ENCODE data around the gene OR5AU1. TPM values are rescaled to one million over a fixed set of nuclear protein-coding genes. Genes with fewer than 3 reads are reported as not detected.

The OR5AU1 gene
- total RNA-seq, 4 donors from 2014 or later, result not detected

GRCh38 chr14:21194597-21194996, 38.7 kb upstream of the OR5AU1 start:
- Histone ChIP-seq H3K36me3 (no peaks in the 10 kb centered on the region), H3K27me3 (no peaks in the 10 kb centered on the region), H3K27ac (no peak overlapping the region), H3K4me1 (peaks cover 9% of the 10 kb centered on the region), H3K4me3 (no peak overlapping the region), H3K9me3 (no peaks in the 10 kb centered on the region)
- no peak for TF ChIP-seq POLR2AphosphoS5 (IDR thresholded peaks at IDR 0.05)
- TF ChIP-seq CTCF (IDR thresholded peaks at IDR 0.05), result no peak
- TF ChIP-seq POLR2A (IDR thresholded peaks at IDR 0.05), result no peak
- no peak for TF ChIP-seq EP300 (IDR thresholded peaks at IDR 0.05)
- no peak for DNase-seq (ENCODE audit: low spot score in 2 of 2)

GRCh38 chr14:21192875-21193535, 37.1 kb upstream of the OR5AU1 start:
- TF ChIP-seq EP300 (IDR thresholded peaks at IDR 0.05) (no peak), POLR2AphosphoS5 (IDR thresholded peaks at IDR 0.05) (no peak), POLR2A (IDR thresholded peaks at IDR 0.05) (no peak), CTCF (IDR thresholded peaks at IDR 0.05) (no peak)
- Histone ChIP-seq H3K36me3 (no peaks in the 10 kb centered on the region), H3K4me3 (no peak overlapping the region), H3K27me3 (no peaks in the 10 kb centered on the region), H3K27ac (no peak overlapping the region), H3K4me1 (peaks cover 9% of the 10 kb centered on the region), H3K9me3 (no peaks in the 10 kb centered on the region)
- DNase-seq (ENCODE audit: low spot score in 2 of 2), result no peak
- 91% methylated on average over 6 of the region's 7 CpGs for WGBS

GRCh38 chr14:21192447-21192822, 36.6 kb upstream of the OR5AU1 start:
- H3K9me3 ChIP-seq, result no peaks in the 10 kb centered on the region
- H3K36me3 ChIP-seq, result no peaks in the 10 kb centered on the region
- peaks cover 9% of the 10 kb centered on the region for H3K4me1 ChIP-seq
- no peaks in the 10 kb centered on the region for H3K27me3 ChIP-seq
- H3K4me3 ChIP-seq, result peak overlapping the region; percentile 44
- DNase-seq (ENCODE audit: low spot score in 2 of 2), result no peak
- 38% methylated on average over 1 of the region's 1 CpG for WGBS
- no peak for TF ChIP-seq POLR2AphosphoS5 (IDR thresholded peaks at IDR 0.05)
- H3K27ac ChIP-seq, result no peak overlapping the region

GRCh38 chr14:21191809-21192446, 36.1 kb upstream of the OR5AU1 start:
- Histone ChIP-seq H3K4me1 (peaks cover 9% of the 10 kb centered on the region), H3K27me3 (no peaks in the 10 kb centered on the region), H3K4me3 (peak overlapping the region; percentile 44), H3K27ac (no peak overlapping the region), H3K9me3 (no peaks in the 10 kb centered on the region), H3K36me3 (no peaks in the 10 kb centered on the region)
- 4% methylated on average over 3 of the region's 19 CpGs for WGBS
- DNase-seq (ENCODE audit: low spot score in 2 of 2), result peak; percentile 68 to 84
- no peak for TF ChIP-seq POLR2A (IDR thresholded peaks at IDR 0.05)
- TF ChIP-seq CTCF (IDR thresholded peaks at IDR 0.05), result no peak
- TF ChIP-seq POLR2AphosphoS5 (IDR thresholded peaks at IDR 0.05), result no peak
- no peak for TF ChIP-seq EP300 (IDR thresholded peaks at IDR 0.05)

GRCh38 chr14:21191261-21191808, 35.5 kb upstream of the OR5AU1 start:
- H3K4me3 ChIP-seq, result peak overlapping the region; percentile 44
- TF ChIP-seq POLR2AphosphoS5 (IDR thresholded peaks at IDR 0.05) (no peak), EP300 (IDR thresholded peaks at IDR 0.05) (no peak)
- H3K4me1 ChIP-seq, result peaks cover 9% of the 10 kb centered on the region
- no peak overlapping the region for H3K27ac ChIP-seq
- no peak for DNase-seq (ENCODE audit: low spot score in 2 of 2)
- WGBS, result 87% methylated on average over 7 of the region's 7 CpGs
- H3K27me3 ChIP-seq, result no peaks in the 10 kb centered on the region
- no peaks in the 10 kb centered on the region for H3K9me3 ChIP-seq
- no peaks in the 10 kb centered on the region for H3K36me3 ChIP-seq

DNA sequence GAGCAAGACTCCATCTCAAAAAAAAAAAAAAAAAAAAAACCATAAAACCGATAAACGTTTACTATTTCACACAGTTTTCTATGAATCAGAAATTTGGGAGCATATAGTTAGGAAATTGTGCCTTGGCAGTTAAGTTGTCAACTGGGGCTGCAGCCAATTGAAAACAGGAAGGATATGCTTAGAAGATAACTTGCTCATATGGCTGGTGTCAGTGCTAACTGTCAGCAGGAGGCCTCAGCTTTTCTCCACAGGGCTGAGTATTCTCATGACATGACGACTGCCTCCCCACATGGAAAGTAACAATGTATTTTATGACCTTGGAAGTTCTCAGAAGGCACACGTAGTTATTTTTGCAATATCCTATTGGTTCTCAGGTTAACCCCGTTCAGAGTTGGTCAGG, 29.6 kb upstream of the OR5AU1 start:
- TF ChIP-seq EP300 (IDR thresholded peaks at IDR 0.05) (no peak), POLR2A (IDR thresholded peaks at IDR 0.05) (no peak), CTCF (IDR thresholded peaks at IDR 0.05) (no peak), POLR2AphosphoS5 (IDR thresholded peaks at IDR 0.05) (no peak)
- H3K27me3 ChIP-seq, result no peaks in the 10 kb centered on the region
- H3K36me3 ChIP-seq, result no peaks in the 10 kb centered on the region
- H3K4me1 ChIP-seq, result no peaks in the 10 kb centered on the region
- H3K27ac ChIP-seq, result peak overlapping the region; percentile 4
- WGBS, result 56% methylated on average over 5 of the region's 5 CpGs
- no peak overlapping the region for H3K4me3 ChIP-seq
- DNase-seq (ENCODE audit: low spot score in 2 of 2), result no peak
- no peaks in the 10 kb centered on the region for H3K9me3 ChIP-seq
